Measurements from ENCODE around the gene BMPER. TPM values are rescaled to one million over a fixed set of nuclear protein-coding genes. Genes with fewer than 3 reads are reported as not detected.

The BMPER gene
- total RNA-seq, 1 experiment from 2014 or later, result not detected

DNA sequence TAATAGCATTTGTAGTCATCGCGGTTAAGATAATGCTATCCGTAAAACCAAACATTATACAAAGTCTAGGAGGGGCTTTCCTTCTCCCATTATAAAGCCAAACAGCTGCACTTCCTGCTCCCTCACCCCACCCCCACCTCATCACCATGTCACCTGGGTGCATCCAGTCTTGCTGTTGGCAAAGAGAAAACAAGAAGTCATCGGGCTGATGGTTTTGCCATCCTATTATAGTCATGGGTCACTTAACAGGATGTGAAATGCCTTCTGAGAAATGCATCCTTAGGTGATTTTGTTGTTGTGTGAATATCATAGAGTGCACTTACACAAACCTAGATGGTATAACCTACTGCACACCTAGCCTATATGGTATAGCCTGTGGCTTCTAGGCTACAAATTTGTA lies 157.0 kb downstream of the BMPER start:
- ChIA-PET CTCF (no interaction called here), POLR2A (no interaction called here)
- no peak overlapping the region for H3K27ac ChIP-seq (ENCODE audit: low read length)
- no peak overlapping the region for H3K4me3 ChIP-seq (ENCODE audit: low read depth in 2 of 2, low read length in 2 of 2)
- DNase-seq (ENCODE audit: low read depth, low spot score), result no peak
- no peak for ATAC-seq
- intact Hi-C loops (cut with micrococcal nuclease; ENCODE audit: unreplicated experiment) (no loop called here), in situ Hi-C loops (cut with HindIII; ENCODE audit: low pct_unique_long_range_greater_than_20kb, low sequenced_read_pairs) (no loop called here)
- no TSS peak for BruUV-seq (replicated peaks)
- TF ChIP-seq TCF7L2 (IDR thresholded peaks at IDR 0.05; ENCODE audit: low read depth, low read length), result no peak
- TF ChIP-seq SIN3A (IDR thresholded peaks at IDR 0.05; ENCODE audit: borderline replicate concordance, insufficient read depth, low read depth, low read length), result no peak
- TF ChIP-seq, protein P1, sequence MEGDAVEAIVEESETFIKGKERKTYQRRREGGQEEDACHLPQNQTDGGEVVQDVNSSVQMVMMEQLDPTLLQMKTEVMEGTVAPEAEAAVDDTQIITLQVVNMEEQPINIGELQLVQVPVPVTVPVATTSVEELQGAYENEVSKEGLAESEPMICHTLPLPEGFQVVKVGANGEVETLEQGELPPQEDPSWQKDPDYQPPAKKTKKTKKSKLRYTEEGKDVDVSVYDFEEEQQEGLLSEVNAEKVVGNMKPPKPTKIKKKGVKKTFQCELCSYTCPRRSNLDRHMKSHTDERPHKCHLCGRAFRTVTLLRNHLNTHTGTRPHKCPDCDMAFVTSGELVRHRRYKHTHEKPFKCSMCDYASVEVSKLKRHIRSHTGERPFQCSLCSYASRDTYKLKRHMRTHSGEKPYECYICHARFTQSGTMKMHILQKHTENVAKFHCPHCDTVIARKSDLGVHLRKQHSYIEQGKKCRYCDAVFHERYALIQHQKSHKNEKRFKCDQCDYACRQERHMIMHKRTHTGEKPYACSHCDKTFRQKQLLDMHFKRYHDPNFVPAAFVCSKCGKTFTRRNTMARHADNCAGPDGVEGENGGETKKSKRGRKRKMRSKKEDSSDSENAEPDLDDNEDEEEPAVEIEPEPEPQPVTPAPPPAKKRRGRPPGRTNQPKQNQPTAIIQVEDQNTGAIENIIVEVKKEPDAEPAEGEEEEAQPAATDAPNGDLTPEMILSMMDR (IDR thresholded peaks at IDR 0.05), result no peak
- TF ChIP-seq POLR2AphosphoS5 (IDR thresholded peaks at IDR 0.05; ENCODE audit: low read depth, low read length), result no peak
- no peaks in the 10 kb centered on the region for H3K36me3 ChIP-seq (ENCODE audit: control insufficient read depth, insufficient read depth, low read length)
- no peaks in the 10 kb centered on the region for H3K9me3 ChIP-seq (ENCODE audit: control insufficient read depth, insufficient read depth, low read depth, low read length)
- no peaks in the 10 kb centered on the region for H3K4me1 ChIP-seq (ENCODE audit: control insufficient read depth, insufficient read depth, low read length)
- peaks cover 2% of the 10 kb centered on the region; the same call in 1 of the 2 replicates for H3K27me3 ChIP-seq (ENCODE audit: control insufficient read depth, insufficient read depth, low read length)

DNA sequence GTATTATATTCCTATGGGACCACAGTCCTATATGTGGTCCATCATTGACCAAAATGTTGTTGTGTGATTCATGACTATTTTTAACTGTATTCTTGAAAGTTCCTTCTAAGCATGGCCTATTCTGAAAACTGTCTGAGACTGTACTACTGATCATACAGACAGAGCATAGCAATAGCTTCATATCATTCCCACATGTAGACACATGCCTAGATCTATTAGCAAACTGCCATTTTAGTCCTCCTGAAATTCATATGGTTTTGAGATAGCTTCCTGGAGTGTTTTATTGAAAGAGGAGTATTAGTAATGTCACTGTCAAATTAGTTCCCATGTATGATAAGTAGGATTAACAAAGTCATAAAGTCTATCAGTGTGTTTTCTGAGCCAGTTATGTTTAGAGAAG lies 157.5 kb downstream of the BMPER start:
- no peaks in the 10 kb centered on the region for H3K4me1 ChIP-seq (ENCODE audit: control insufficient read depth, insufficient read depth, low read length)

More for the DNA sequence above, 157.5 kb downstream of the BMPER start:
- Histone ChIP-seq H3K4me3 (ENCODE audit: low read depth in 2 of 2, low read length in 2 of 2) (no peak overlapping the region), H3K27me3 (ENCODE audit: control insufficient read depth, insufficient read depth, low read length) (peaks cover 2% of the 10 kb centered on the region; the same call in 1 of the 2 replicates), H3K36me3 (ENCODE audit: control insufficient read depth, insufficient read depth, low read length) (no peaks in the 10 kb centered on the region), H3K27ac (ENCODE audit: low read length) (no peak overlapping the region), H3K9me3 (ENCODE audit: control insufficient read depth, insufficient read depth, low read depth, low read length) (no peaks in the 10 kb centered on the region)
- POLR2A ChIA-PET, result no interaction called here
- TF ChIP-seq TCF7L2 (IDR thresholded peaks at IDR 0.05; ENCODE audit: low read depth, low read length) (no peak), POLR2AphosphoS5 (IDR thresholded peaks at IDR 0.05; ENCODE audit: low read depth, low read length) (no peak), SIN3A (IDR thresholded peaks at IDR 0.05; ENCODE audit: borderline replicate concordance, insufficient read depth, low read depth, low read length) (no peak)
- TF ChIP-seq, protein P1 (IDR thresholded peaks at IDR 0.05), result no peak
- TF ChIP-seq, protein P2, sequence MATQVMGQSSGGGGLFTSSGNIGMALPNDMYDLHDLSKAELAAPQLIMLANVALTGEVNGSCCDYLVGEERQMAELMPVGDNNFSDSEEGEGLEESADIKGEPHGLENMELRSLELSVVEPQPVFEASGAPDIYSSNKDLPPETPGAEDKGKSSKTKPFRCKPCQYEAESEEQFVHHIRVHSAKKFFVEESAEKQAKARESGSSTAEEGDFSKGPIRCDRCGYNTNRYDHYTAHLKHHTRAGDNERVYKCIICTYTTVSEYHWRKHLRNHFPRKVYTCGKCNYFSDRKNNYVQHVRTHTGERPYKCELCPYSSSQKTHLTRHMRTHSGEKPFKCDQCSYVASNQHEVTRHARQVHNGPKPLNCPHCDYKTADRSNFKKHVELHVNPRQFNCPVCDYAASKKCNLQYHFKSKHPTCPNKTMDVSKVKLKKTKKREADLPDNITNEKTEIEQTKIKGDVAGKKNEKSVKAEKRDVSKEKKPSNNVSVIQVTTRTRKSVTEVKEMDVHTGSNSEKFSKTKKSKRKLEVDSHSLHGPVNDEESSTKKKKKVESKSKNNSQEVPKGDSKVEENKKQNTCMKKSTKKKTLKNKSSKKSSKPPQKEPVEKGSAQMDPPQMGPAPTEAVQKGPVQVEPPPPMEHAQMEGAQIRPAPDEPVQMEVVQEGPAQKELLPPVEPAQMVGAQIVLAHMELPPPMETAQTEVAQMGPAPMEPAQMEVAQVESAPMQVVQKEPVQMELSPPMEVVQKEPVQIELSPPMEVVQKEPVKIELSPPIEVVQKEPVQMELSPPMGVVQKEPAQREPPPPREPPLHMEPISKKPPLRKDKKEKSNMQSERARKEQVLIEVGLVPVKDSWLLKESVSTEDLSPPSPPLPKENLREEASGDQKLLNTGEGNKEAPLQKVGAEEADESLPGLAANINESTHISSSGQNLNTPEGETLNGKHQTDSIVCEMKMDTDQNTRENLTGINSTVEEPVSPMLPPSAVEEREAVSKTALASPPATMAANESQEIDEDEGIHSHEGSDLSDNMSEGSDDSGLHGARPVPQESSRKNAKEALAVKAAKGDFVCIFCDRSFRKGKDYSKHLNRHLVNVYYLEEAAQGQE (IDR thresholded peaks at IDR 0.05; ENCODE audit: insufficient read depth in 1 of 2, low read depth in 2 of 2, low read length in 1 of 2), result no peak
- DNase-seq (ENCODE audit: low read depth, low spot score), result no peak
- in situ Hi-C loops (cut with HindIII; ENCODE audit: low pct_unique_long_range_greater_than_20kb, low sequenced_read_pairs) (no loop called here), intact Hi-C loops (cut with micrococcal nuclease; ENCODE audit: unreplicated experiment) (no loop called here)
- no TSS peak for BruUV-seq (replicated peaks)
- no peak for ATAC-seq
- CTCF ChIA-PET, result no interaction called here
